ENCODE data around the gene C5orf34. TPM values are rescaled to one million over a fixed set of nuclear protein-coding genes. Genes with fewer than 3 reads are reported as not detected.

C5orf34 gene, protein sequence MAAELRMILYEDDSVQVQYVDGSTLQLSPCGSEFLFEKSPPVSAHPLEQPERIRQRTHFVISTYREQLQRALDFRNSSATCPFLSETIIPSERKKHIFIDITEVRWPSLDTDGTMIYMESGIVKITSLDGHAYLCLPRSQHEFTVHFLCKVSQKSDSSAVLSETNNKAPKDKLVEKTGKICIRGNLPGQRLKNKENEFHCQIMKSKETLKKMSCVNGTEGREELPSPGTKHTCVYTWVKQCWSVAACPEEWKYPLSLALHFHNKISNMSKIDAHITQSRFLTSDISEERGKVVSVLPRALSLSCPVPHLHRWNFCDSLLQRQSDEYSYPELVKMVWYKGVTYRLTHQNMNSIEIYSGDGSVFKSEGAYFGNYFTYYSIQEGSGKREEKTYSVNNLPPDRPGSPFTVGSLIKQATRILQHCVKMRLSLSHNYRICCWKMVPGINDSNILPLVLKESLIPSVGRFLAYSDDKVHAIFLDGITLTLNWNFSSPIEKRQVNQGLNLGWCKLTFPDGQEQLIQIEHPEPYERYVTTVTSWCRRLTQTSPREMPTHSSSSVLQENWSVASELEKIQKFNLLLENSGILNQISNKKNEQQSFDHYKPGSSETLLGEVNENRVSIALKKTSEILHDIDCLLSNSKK
- 4.0 to 4.9 TPM (median 4.5 TPM) in 5 replicates for total RNA-seq (2022; extraction: Qiagen RNA extraction; ENCODE audit: low read depth)

DNA sequence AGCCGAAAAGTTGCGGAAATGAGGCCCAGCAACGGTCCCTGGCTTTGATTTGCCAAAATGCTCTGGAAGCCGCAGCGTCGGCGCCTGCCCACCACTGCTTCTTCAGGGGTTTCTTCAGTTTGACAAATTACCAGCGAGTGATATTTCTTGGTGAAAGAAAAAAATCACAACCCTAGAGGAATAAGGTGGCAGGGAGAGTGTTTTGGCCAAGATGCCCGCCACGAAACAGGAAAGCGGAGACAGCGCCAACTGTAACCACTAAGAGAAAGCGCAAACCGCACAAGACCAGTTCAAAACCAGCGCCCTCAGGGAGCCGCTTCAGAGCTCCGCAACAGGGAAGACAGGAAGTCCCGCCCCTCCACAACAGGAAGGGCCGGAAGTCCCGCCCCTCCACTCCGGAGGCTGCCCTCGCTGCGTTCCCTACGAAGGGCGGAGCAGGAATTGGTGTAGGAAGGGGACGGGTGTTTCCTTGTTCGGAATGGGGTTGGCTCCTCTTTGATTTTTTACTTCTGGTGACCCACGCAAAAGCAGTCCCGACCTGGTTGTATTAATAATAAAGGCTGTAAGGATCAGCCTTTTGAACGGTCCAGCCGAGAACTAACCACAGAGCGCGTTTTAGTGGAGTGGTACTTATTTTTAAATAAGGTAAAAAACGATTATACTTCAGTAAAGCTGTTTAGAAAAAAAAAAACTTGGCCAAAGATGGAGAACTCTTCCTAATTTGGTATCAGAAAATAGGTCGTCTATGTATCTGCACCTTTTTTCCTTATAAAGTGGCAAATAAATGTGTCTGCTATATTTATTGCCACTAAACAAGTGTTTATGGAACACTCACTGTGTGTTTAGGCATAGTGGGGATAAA is at the start of gene C5orf34:
Gene C5orf34 (minus strand): TSS at position 333 of the 862 bp plus-strand sequence. CDS start 5,809 bp downstream, outside the sequence.

DNA sequence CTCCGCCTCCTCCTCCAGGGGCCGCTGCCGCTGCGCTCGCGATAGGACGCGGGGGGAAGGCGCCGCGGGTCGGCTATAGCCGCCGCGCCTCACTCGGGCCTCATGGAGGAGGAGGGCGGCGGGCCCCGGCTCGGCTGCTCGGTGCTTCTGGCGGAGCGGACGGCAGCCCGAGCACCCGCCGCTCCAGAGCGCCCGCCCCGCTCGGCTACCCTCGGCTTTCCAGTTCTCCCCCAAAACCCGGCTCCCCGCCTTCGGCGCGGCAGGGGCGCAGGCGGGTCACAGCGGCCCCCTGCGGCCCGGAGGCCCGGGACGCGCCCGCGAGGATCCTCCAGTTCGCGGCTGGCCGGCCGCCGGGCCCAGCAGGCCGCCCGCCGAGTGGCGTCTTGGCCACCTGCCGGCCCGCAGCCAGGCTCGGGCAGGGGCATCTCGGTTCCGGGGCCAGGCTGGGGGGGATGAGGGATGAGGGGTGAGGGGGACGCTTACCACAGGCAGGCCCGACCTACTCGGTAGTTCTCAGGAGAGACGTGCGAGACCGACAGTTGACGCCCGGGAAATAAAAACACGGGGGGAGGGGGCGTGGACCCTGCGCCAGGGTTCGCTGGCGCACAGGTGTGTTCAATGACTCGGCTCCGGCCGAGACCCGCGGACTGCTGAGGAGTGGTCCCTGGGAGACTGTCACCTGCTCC is 42.1 kb upstream of the C5orf34 start, which contains the start of gene PAIP1:
Gene PAIP1 (minus strand): TSS at position 221 of the 686 bp plus-strand sequence. CDS start 231 bp downstream, outside the sequence.

DNA sequence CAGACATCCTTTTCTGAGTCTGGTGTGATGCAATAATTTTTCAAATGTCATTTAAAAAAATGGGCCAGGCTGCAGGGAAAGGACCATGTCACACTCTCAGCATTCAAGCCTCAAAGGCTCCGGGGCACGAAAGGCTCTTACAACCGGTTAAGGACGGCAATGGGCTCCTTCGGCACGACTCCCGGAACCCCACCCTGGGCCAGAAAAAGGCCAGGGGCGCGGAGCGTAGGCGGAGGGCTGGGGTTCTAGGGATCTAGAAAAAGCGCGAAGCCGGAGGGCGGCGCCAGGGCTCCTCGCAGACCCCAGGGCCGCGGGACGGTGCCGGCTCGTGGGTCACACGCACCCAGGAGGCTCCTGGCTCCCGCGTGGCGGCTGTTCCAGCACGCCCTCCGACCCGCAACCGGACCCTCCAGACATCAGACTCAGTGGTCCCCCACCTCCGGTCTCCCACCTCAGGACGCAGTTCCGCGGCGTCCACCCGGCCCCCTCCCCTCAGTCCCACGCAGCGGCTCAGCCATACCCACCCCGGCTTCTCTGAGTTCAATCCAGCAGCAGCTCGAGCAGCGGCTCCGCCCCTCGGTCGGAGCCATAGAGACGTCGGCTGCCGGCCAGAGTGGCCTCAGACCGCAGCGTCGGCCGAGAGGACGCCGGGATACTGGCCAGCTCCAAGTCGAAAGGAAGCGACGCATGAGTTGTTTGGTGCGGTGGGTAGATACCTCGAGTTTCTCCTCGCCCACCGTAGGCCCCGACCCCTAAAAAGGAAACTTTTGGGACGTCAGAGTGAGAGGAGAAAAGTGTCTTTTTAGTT is 31.4 kb downstream of the C5orf34 start, which contains the start of gene TMEM267:
Gene TMEM267 (minus strand): TSS at position 568 of the 808 bp plus-strand sequence. CDS start 29,896 bp downstream, outside the sequence.

Other genes with a start within 250 kb of the C5orf34 start
- gene HMGCS1, start 201.7 kb downstream of the C5orf34 start, total RNA-seq (2022; extraction: Qiagen RNA extraction; ENCODE audit: low read depth), result 56.3 to 63.7 TPM (median 61.4 TPM) in 5 replicates
- gene CCL28, start 102.8 kb downstream of the C5orf34 start, total RNA-seq (2022; extraction: Qiagen RNA extraction; ENCODE audit: low read depth), result 0.07 to 0.23 TPM (median 0.13 TPM) in 5 replicates
- gene TMEM267, start 31.3 kb downstream of the C5orf34 start, total RNA-seq (2022; extraction: Qiagen RNA extraction; ENCODE audit: low read depth), result 14.2 to 22.8 TPM (median 22.5 TPM) in 5 replicates
- 93.7 to 124 TPM (median 118 TPM) in 5 replicates for gene PAIP1, start 41.9 kb upstream of the C5orf34 start, total RNA-seq (2022; extraction: Qiagen RNA extraction; ENCODE audit: low read depth)
- 11.3 to 11.7 TPM (median 11.6 TPM) in 5 replicates for gene NNT, start 88.0 kb upstream of the C5orf34 start, total RNA-seq (2022; extraction: Qiagen RNA extraction; ENCODE audit: low read depth)

Measured in A549 treated with GW870086 at 1 μM for 4 hours (cell line).